Lower lobe of right lung (tissue), 2 donors: Measurements from ENCODE around the gene NOVA2. TPM values are rescaled to one million over a fixed set of nuclear protein-coding genes. Genes with fewer than 3 reads are reported as not detected.

Experiments used
- ATAC-seq, 2 donors: fragments of 200-7000 bp; cut with Tn5 transposase; one replicate each; pipeline ENCODE4 v1.9.1; 2020 to 2022; ENCODE audit warnings: mild to moderate bottlenecking in 2 of 2, moderate library complexity in 2 of 2
- DNase-seq: peaks from one replicate; pipeline ENCODE4 v3.0.0-alpha.2; 2020
- H3K27ac ChIP-seq: fragments of 200-600 bp; one replicate; pipeline ENCODE4 v1.8.0; 2022
- H3K27me3 ChIP-seq: fragments of 200-600 bp; one replicate; pipeline ENCODE4 v1.8.0; 2022; ENCODE audit warnings: low read depth
- H3K36me3 ChIP-seq: fragments of 200-600 bp; one replicate; pipeline ENCODE4 v1.8.0; 2022; ENCODE audit warnings: mild to moderate bottlenecking
- H3K4me1 ChIP-seq: fragments of 200-600 bp; one replicate; pipeline ENCODE4 v1.8.0; 2022
- H3K4me3 ChIP-seq: fragments of 200-600 bp; one replicate; pipeline ENCODE4 v1.8.0; 2022; ENCODE audit warnings: mild to moderate bottlenecking
- H3K9me3 ChIP-seq: fragments of 200-600 bp; one replicate; pipeline ENCODE4 v1.8.0; 2022
- intact Hi-C: fragments of 100-400 bp; cut with DNase I; formaldehyde crosslinking; loops from one replicate; pipeline ENCODE4 v1.11.0; 2022
- total RNA-seq: library from RNA; stranded (reverse); fragmentation: NEBNext Ultra II Directional; extraction: Animal tissue kit (Norgen Biotek cat#: 25700); gene quantifications from one replicate; pipeline ENCODE4 v1.2.1, GENCODE V29; 2021
- TF ChIP-seq, protein P1 (sequence below): fragments of 200-600 bp; IDR thresholded peaks from one replicate; pipeline ENCODE4 v1.8.0; 2022; ENCODE audit warnings: antibody characterized with exemption, mild to moderate bottlenecking
- donor health status: DM: no; HTN: yes; CAD: no; lungs with severe emphysema.

Gene NOVA2
- total RNA-seq, 1 donor from 2014 or later: 18.8 TPM

DNA sequence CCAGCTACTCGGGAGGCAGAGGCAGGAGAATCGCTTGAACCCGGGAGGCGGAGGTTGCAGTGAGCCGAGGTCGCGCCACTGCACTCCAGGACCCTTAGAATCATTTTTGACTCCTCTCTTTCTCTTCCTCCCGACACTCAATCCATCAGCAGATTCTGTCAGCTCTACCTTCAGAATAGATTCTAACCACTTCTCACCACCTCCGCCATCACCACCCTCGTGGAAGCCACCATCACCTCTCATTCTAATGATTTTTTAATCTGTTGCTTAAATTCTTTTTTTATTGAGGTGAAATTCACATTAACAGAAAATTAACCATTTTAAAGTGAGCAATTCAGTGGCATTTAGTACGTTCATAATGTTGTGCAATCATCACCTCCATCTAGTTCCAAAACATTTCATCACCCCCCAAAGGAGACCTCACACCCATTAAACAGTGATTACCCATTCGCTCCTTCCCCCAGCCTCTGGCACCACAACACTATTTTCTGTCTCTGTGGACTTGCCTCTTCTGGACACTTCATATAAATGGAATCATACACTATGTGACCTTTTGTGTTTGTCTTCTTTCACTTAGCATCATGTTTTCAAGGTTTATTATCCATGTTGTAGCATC, 16.6 kb upstream of the NOVA2 start:
- no peaks in the 10 kb centered on the region for H3K9me3 ChIP-seq
- ATAC-seq: no peak

DNA sequence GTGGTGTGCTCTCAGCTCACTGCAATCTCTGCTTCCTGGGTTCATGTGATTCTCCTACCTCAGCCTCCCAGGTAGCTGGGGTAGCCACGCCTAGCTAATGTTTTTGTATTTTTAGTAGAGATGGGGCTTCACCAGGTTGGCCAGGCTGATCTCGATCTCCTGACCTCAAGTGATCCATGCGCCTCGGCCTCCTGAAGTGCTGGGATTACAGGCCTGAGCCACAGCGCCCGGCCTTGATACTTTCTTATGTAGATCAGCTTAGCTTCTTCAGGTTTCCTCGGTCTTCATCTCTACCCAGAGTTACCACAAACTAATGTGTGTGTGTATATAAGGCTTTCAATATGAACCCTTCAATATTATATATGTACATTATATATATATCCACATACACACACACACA, 11.7 kb upstream of the NOVA2 start:
- Histone ChIP-seq H3K4me1 (no peaks in the 10 kb centered on the region), H3K9me3 (no peaks in the 10 kb centered on the region), H3K27me3 (no peaks in the 10 kb centered on the region), H3K4me3 (no peak overlapping the region), H3K36me3 (no peaks in the 10 kb centered on the region), H3K27ac (no peak overlapping the region)
- intact Hi-C loops: no loop called here
- DNase-seq (no peak), ATAC-seq (no peak)
- TF ChIP-seq, protein P1, sequence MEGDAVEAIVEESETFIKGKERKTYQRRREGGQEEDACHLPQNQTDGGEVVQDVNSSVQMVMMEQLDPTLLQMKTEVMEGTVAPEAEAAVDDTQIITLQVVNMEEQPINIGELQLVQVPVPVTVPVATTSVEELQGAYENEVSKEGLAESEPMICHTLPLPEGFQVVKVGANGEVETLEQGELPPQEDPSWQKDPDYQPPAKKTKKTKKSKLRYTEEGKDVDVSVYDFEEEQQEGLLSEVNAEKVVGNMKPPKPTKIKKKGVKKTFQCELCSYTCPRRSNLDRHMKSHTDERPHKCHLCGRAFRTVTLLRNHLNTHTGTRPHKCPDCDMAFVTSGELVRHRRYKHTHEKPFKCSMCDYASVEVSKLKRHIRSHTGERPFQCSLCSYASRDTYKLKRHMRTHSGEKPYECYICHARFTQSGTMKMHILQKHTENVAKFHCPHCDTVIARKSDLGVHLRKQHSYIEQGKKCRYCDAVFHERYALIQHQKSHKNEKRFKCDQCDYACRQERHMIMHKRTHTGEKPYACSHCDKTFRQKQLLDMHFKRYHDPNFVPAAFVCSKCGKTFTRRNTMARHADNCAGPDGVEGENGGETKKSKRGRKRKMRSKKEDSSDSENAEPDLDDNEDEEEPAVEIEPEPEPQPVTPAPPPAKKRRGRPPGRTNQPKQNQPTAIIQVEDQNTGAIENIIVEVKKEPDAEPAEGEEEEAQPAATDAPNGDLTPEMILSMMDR: no peak

More for the DNA sequence above, 16.6 kb upstream of the NOVA2 start:
- H3K4me3 ChIP-seq: no peak overlapping the region
- no peaks in the 10 kb centered on the region for H3K36me3 ChIP-seq
- H3K27ac ChIP-seq: no peak overlapping the region
- H3K4me1 ChIP-seq: peaks cover 5% of the 10 kb centered on the region
- no peaks in the 10 kb centered on the region for H3K27me3 ChIP-seq
- TF ChIP-seq, protein P1: no peak
- DNase-seq: no peak
- intact Hi-C loops: no loop called here

- Histone ChIP-seq H3K9me3 (no peaks in the 10 kb centered on the region), H3K4me3 (no peak overlapping the region), H3K4me1 (no peaks in the 10 kb centered on the region), H3K27me3 (peaks cover 4% of the 10 kb centered on the region), H3K27ac (no peak overlapping the region), H3K36me3 (no peaks in the 10 kb centered on the region)
- intact Hi-C loops: no loop called here
- TF ChIP-seq, protein P1: no peak
- DNase-seq: no peak
- no peak for ATAC-seq
Observed at GRCh38 chr19:45981350-45981749, 7.7 kb upstream of the NOVA2 start.

DNA sequence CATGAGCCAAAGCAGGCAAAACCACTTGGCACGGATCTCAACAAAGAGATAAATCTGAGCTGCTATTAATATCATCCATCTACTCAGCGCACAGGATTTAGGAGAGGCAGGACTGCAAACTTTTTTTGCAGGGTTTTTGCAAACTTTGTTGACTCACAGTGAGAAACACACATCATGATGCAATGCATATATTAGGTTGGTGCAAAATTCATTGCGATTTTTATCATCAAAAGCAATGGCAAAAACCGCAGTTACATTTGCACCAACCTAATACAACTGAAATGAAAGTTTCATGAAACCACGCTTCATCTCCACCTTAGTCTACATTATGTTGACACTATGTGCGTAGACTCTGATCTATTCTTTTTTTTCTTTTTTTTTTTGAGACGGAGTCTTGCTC, 4.5 kb upstream of the NOVA2 start:
- no peak overlapping the region for H3K27ac ChIP-seq
- H3K4me3 ChIP-seq: no peak overlapping the region
- no peaks in the 10 kb centered on the region for H3K4me1 ChIP-seq
- DNase-seq (no peak), ATAC-seq (no peak)
- intact Hi-C loops: no loop called here
- H3K36me3 ChIP-seq: no peaks in the 10 kb centered on the region
- H3K9me3 ChIP-seq: no peaks in the 10 kb centered on the region
- peaks cover 27% of the 10 kb centered on the region for H3K27me3 ChIP-seq
- TF ChIP-seq, protein P1: no peak

- H3K27ac ChIP-seq: no peak overlapping the region
- no peak for ATAC-seq
- H3K4me1 ChIP-seq: no peaks in the 10 kb centered on the region
- TF ChIP-seq, protein P1: no peak
- H3K9me3 ChIP-seq: no peaks in the 10 kb centered on the region
- H3K4me3 ChIP-seq: no peak overlapping the region
- DNase-seq: no peak
- H3K27me3 ChIP-seq: peaks cover 46% of the 10 kb centered on the region
- no peaks in the 10 kb centered on the region for H3K36me3 ChIP-seq
- intact Hi-C loops: no loop called here
Observed at GRCh38 chr19:45976178-45976577, 2.5 kb upstream of the NOVA2 start.
